A673 (cell line): ENCODE results near the gene SLC5A5. TPM values are rescaled to one million over a fixed set of nuclear protein-coding genes. Genes with fewer than 3 reads are reported as not detected.

Experiments used
- Bru-seq: library from RNA; stranded (reverse); fragments of 400-500 nt; gene quantifications from one replicate; lab custom pipeline; 2021; lab: Mats Ljungman, UMichigan
- BruChase-seq, 2 experiments: library from RNA; stranded (reverse); fragments of 400-500 nt; gene quantifications; one replicate each; lab custom pipeline; 2021; lab: Mats Ljungman, UMichigan
- BruUV-seq: library from RNA; stranded (reverse); fragments of 400-500 nt; replicated peaks from 2 replicates; lab custom pipeline; 2021; lab: Mats Ljungman, UMichigan
- CTCF ChIA-PET: fragments of 300-600 bp; sonication (Branson Sonifier 250); formaldehyde crosslinking; loops from one replicate; lab custom pipeline; 2022; ENCODE audit warnings: antibody characterized with exemption; lab: Charles Lee
- POLR2A ChIA-PET: fragments of 300-600 bp; sonication (Branson Sonifier 250); formaldehyde crosslinking; loops from one replicate; lab custom pipeline; 2022; ENCODE audit warnings: antibody characterized with exemption; ENCODE audit not compliant: low non-redundant PET; lab: Charles Lee
- DNase-seq: peaks from one replicate; pipeline ENCODE4 v3.0.0-alpha.2; 2015; ENCODE audit warnings: low spot score
- H3K27ac ChIP-seq: fragments of 200-600 bp; sonication (generic); 2 replicates; pipeline ENCODE4 v1.5.1; 2016; ENCODE audit warnings: mixed run types, low read depth, mild to moderate bottlenecking, mixed read lengths, antibody characterized with exemption, low read length; ENCODE audit not compliant: poor library complexity, severe bottlenecking
- H3K27me3 ChIP-seq: fragments of 200-600 bp; sonication (generic); replicated peaks from 2 replicates; pipeline ENCODE4 v1.6.1; 2017; ENCODE audit warnings: mixed run types, low read depth, mild to moderate bottlenecking, mixed read lengths, antibody characterized with exemption, low read length; ENCODE audit not compliant: insufficient read depth, poor library complexity
- H3K36me3 ChIP-seq: fragments of 200-600 bp; sonication (generic); 2 replicates; pipeline ENCODE4 v1.6.1; 2016; ENCODE audit warnings: mixed run types, mild to moderate bottlenecking, mixed read lengths, antibody characterized with exemption, low read length; ENCODE audit not compliant: insufficient read depth, poor library complexity, severe bottlenecking
- H3K4me1 ChIP-seq: fragments of 200-600 bp; sonication (generic); 2 replicates; pipeline ENCODE4 v1.6.1; 2017; ENCODE audit warnings: mixed run types, mild to moderate bottlenecking, mixed read lengths, antibody characterized with exemption, low read length; ENCODE audit not compliant: insufficient read depth, poor library complexity, severe bottlenecking
- H3K4me3 ChIP-seq: fragments of 200-600 bp; sonication (generic); 2 replicates; pipeline ENCODE4 v1.5.1; 2016; ENCODE audit warnings: low read depth, mixed run types, mild to moderate bottlenecking, mixed read lengths, low read length; ENCODE audit not compliant: poor library complexity, severe bottlenecking
- H3K9me3 ChIP-seq: fragments of 200-600 bp; sonication (generic); 2 replicates; pipeline ENCODE4 v1.6.1; 2016; ENCODE audit warnings: mixed run types, low read depth, mild to moderate bottlenecking, mixed read lengths, antibody characterized with exemption, low read length; ENCODE audit not compliant: poor library complexity, severe bottlenecking
- CTCF ChIP-seq: fragments of 300-800, 200-600 bp; sonication (generic); conservative IDR thresholded peaks from 2 replicates; pipeline ENCODE4 v1.5.1; 2017; ENCODE audit warnings: low read depth, mild to moderate bottlenecking, antibody characterized with exemption, low read length, moderate library complexity, mixed read lengths
- EZH2 ChIP-seq: fragments of 200-600 bp; sonication (generic); IDR thresholded peaks from 2 replicates; pipeline ENCODE4 v1.6.1; 2017; ENCODE audit warnings: borderline replicate concordance, low read depth, mild to moderate bottlenecking, mixed read lengths, antibody characterized with exemption, low read length; ENCODE audit not compliant: poor library complexity, severe bottlenecking
- intact Hi-C: fragments of 100-400 bp; cut with micrococcal nuclease; formaldehyde crosslinking; loops from one replicate; pipeline ENCODE4 v1.10.0; 2022; ENCODE audit not compliant: unreplicated experiment
- long read RNA-seq: library from polyadenylated mRNA; stranded (forward); transcript quantifications from one replicate; pipeline ENCODE4 v2.0.0, GENCODE V29; 2022
- total RNA-seq: library from RNA; stranded (reverse); gene quantifications from 2 replicates; pipeline ENCODE4 v1.2.3, GENCODE V29; 2021

SLC5A5 gene
- total RNA-seq (not detected in 2 replicates), Bru-seq, nascent RNA (not detected), BruChase-seq, experiment 1, labeled RNA remaining after a 2-hour chase (not detected), BruChase-seq, experiment 2, labeled RNA remaining after a 6-hour chase (percentile 18 among the genes with signal in this experiment)
- long read RNA-seq, result 0 reads

- intact Hi-C loops, result loop anchor here (5.0 kb wide), 2 partner anchors 60 to 130 kb away; partner anchors contain the start of gene CCDC124
Observed at GRCh38 chr19:17871878-17872250, at the start of gene SLC5A5. Gene SLC5A5 (plus strand): TSS chr19:17871945. CDS start chr19:17872320, 375 bp downstream.

GRCh38 chr19:17824339-17824738 is 47.4 kb upstream of the SLC5A5 start:
- Histone ChIP-seq H3K4me3 (no peak overlapping the region), H3K27me3 (no peaks in the 10 kb centered on the region), H3K9me3 (no peaks in the 10 kb centered on the region), H3K4me1 (no peaks in the 10 kb centered on the region), H3K27ac (no peak overlapping the region), H3K36me3 (no peaks in the 10 kb centered on the region)
- ChIA-PET CTCF (no interaction called here), POLR2A (no interaction called here)
- intact Hi-C loops, result no loop called here
- no peak for DNase-seq
- BruUV-seq, result no TSS peak
- TF ChIP-seq EZH2, result no peak
- TF ChIP-seq CTCF, result no peak

More at GRCh38 chr19:17871878-17872250, at the start of gene SLC5A5:
- H3K27me3 ChIP-seq, result peaks cover 54% of the 10 kb centered on the region
- DNase-seq, result no peak
- no peak within 1 kb of the TSS for H3K27ac ChIP-seq
- ChIA-PET CTCF (interaction anchor here (1.0 to 2.0 kb wide), 2 partner anchors 20 to 61 kb away, joined by 3 to 9 read pairs; partner anchors contain the start of gene CCDC124), POLR2A (no interaction called here)
- H3K4me1 ChIP-seq, result peaks cover 5% of the 10 kb centered on the region
- no TSS peak for BruUV-seq
- no peaks in the 10 kb centered on the region for H3K9me3 ChIP-seq
- H3K4me3 ChIP-seq, result no peak within 1 kb of the TSS
- TF ChIP-seq CTCF, result no peak
- no peak for TF ChIP-seq EZH2
- no peaks in the 10 kb centered on the region for H3K36me3 ChIP-seq

- POLR2A ChIA-PET, result no interaction called here
- intact Hi-C loops, result no loop called here
Observed at GRCh38 chr19:17826508-17827056, 45.2 kb upstream of the SLC5A5 start.

More at GRCh38 chr19:17826508-17827056, 45.2 kb upstream of the SLC5A5 start:
- no peaks in the 10 kb centered on the region for H3K36me3 ChIP-seq
- no peaks in the 10 kb centered on the region for H3K27me3 ChIP-seq
- no peak overlapping the region for H3K27ac ChIP-seq
- no peaks in the 10 kb centered on the region for H3K9me3 ChIP-seq
- BruUV-seq, result no TSS peak
- no peak for TF ChIP-seq EZH2
- TF ChIP-seq CTCF, result no peak
- H3K4me1 ChIP-seq, result no peaks in the 10 kb centered on the region
- CTCF ChIA-PET, result no interaction called here
- no peak for DNase-seq
- no peak overlapping the region for H3K4me3 ChIP-seq
